PFSK-1 (cell line): ENCODE results near the gene SPAG4.

Source experiments
- FOXP2 ChIP-seq: optimal IDR thresholded peaks from 2 replicates; pipeline ENCODE3; 2011; ENCODE audit warnings: borderline replicate concordance, control low read depth, inconsistent platforms; ENCODE audit not compliant: insufficient read depth; ENCODE audit errors: extremely low read length, extremely low read depth
- POLR2AphosphoS5 ChIP-seq: IDR thresholded peaks from 2 replicates; pipeline ENCODE4 v1.6.1; 2012; ENCODE audit warnings: low read depth, mild to moderate bottlenecking, control low read depth, low read length, moderate library complexity
- SIN3A ChIP-seq: IDR thresholded peaks from 2 replicates; pipeline ENCODE4 v1.6.1; 2012; ENCODE audit warnings: mild to moderate bottlenecking, low read length, moderate library complexity, borderline replicate concordance; ENCODE audit not compliant: insufficient read depth
- TAF1 ChIP-seq: IDR thresholded peaks from 2 replicates; pipeline ENCODE4 v1.6.1; 2012; ENCODE audit warnings: low read length, control low read depth, borderline replicate concordance; ENCODE audit not compliant: insufficient read depth

GRCh38 chr20:35607003-35607735 is 8.5 kb upstream of the SPAG4 start:
- TF ChIP-seq TAF1 (no peak), POLR2AphosphoS5 (no peak), SIN3A (no peak), FOXP2 (no peak)
